PFSK-1 (cell line): ENCODE data around the gene PLEKHH3.

Source experiments
- POLR2AphosphoS5 ChIP-seq: IDR thresholded peaks from 2 replicates; pipeline ENCODE4 v1.6.1; 2012; ENCODE audit warnings: low read depth, mild to moderate bottlenecking, control low read depth, low read length, moderate library complexity
- REST ChIP-seq, 2 experiments: IDR thresholded peaks; 2 replicates each; pipeline versions ENCODE4 v1.6.1 to v1.8.0; 2011 to 2012; ENCODE audit warnings: low read depth in 2 of 2, low read length in 2 of 2, control low read depth in 1 of 2, inconsistent platforms in 1 of 2, mild to moderate bottlenecking in 1 of 2, moderate library complexity in 1 of 2; ENCODE audit not compliant: insufficient read depth in 1 of 2
- SIN3A ChIP-seq: IDR thresholded peaks from 2 replicates; pipeline ENCODE4 v1.6.1; 2012; ENCODE audit warnings: mild to moderate bottlenecking, low read length, moderate library complexity, borderline replicate concordance; ENCODE audit not compliant: insufficient read depth
- TAF1 ChIP-seq: IDR thresholded peaks from 2 replicates; pipeline ENCODE4 v1.6.1; 2012; ENCODE audit warnings: low read length, control low read depth, borderline replicate concordance; ENCODE audit not compliant: insufficient read depth

GRCh38 chr17:42679492-42680330, 2.9 kb upstream of the PLEKHH3 start:
- no peak for TF ChIP-seq REST (IDR thresholded peaks at IDR 0.05; ENCODE audit: insufficient read depth in 1 of 2, low read depth in 2 of 2, low read length in 2 of 2)
- no peak for TF ChIP-seq TAF1
- TF ChIP-seq POLR2AphosphoS5 = no peak
- TF ChIP-seq SIN3A = no peak
